K562 (cell line): ENCODE measurements around the gene EVX1. TPM values are rescaled to one million over a fixed set of nuclear protein-coding genes. Genes with fewer than 3 reads are reported as not detected.

Source experiments
- ATAC-seq: fragments of 200-7000 bp; cut with Tn5 transposase; 3 replicates; pipeline ENCODE4 v1.9.1; 2020; ENCODE audit warnings: moderate library complexity
- BruUV-seq: library from RNA; stranded (reverse); fragments of 400-500 nt; replicated peaks from 2 replicates; lab custom pipeline; 2021; lab: Mats Ljungman, UMichigan
- CTCF ChIA-PET: fragments of 300-600 bp; formaldehyde crosslinking; extraction: SDS; loops from one replicate; lab custom pipeline; 2021; ENCODE audit warnings: low intra/inter-chr PET ratio; lab: Yijun Ruan, JAX
- POLR2A ChIA-PET: fragments of 300-600, 350-650 bp; sonication (Branson Sonifier 250); formaldehyde crosslinking; extraction: SDS; loops from one replicate; lab custom pipeline; 2021; ENCODE audit warnings: antibody characterized with exemption, inconsistent platforms; lab: Yijun Ruan, JAX
- DNase-seq, 4 experiments: peaks; one replicate each; pipeline versions ENCODE4 v3.0.0 to v3.0.0-alpha.2; 2011 to 2018; ENCODE audit warnings: low spot score in 3 of 4, mixed read lengths in 3 of 4; ENCODE audit errors: extremely low read depth in 1 of 4
- FAIRE-seq: peaks from 2 replicates; lab custom pipeline; 2011; peaks lifted over from hg19 to GRCh38; lab: Jason Lieb, UNC
- H2AFZ ChIP-seq: 2 replicates; pipeline ENCODE4 v1.6.0; 2011; ENCODE audit warnings: low read depth, low read length, control low read depth, inconsistent platforms
- H3K27ac ChIP-seq: fragments of 200-600 bp; 3 replicates; pipeline ENCODE4 v1.8.0; 2011; ENCODE audit warnings: low read depth, mild to moderate bottlenecking, control low read depth, inconsistent platforms, low read length, moderate library complexity, mixed read lengths; ENCODE audit errors: extremely low read depth
- H3K27me3 ChIP-seq, 2 experiments: fragments of 300-600 bp in 1 of 2; 2 replicates in 1 of 2; 3 replicates in 1 of 2; pipeline versions ENCODE4 v1.6.0 to v1.8.0; 2011; ENCODE audit warnings: inconsistent platforms in 2 of 2, low read length in 2 of 2, mild to moderate bottlenecking in 1 of 2, mixed read lengths in 1 of 2, moderate library complexity in 1 of 2; ENCODE audit not compliant: control insufficient read depth in 2 of 2, insufficient read depth in 2 of 2
- H3K36me3 ChIP-seq: fragments of 300-600 bp; 3 replicates; pipeline ENCODE4 v1.8.0; 2011; ENCODE audit warnings: mild to moderate bottlenecking, low read length, inconsistent platforms; ENCODE audit not compliant: control insufficient read depth, insufficient read depth
- H3K4me1 ChIP-seq, 2 experiments: fragments of 200-600 bp in 1 of 2; replicated peaks in 1 of 2; 2 replicates in 1 of 2; 3 replicates in 1 of 2; pipeline versions ENCODE4 v1.5.1 to v1.8.0; 2011; ENCODE audit warnings: inconsistent platforms in 2 of 2, low read length in 2 of 2, mild to moderate bottlenecking in 1 of 2, mixed read lengths in 1 of 2, moderate library complexity in 1 of 2; ENCODE audit not compliant: control insufficient read depth in 2 of 2, insufficient read depth in 2 of 2
- H3K4me2 ChIP-seq: 2 replicates; pipeline ENCODE4 v1.6.1; 2011; ENCODE audit warnings: low read length, control low read depth, inconsistent platforms, mixed read lengths; ENCODE audit not compliant: insufficient read depth
- H3K4me3 ChIP-seq: fragments of 200-600 bp; sonication (generic), shearing (Covaris generic); 2 replicates; pipeline ENCODE4 v1.5.1; 2016; ENCODE audit warnings: control low read depth, inconsistent platforms
- H3K79me2 ChIP-seq: fragments of 200-600 bp; 3 replicates; pipeline ENCODE4 v1.8.0; 2011; ENCODE audit warnings: low read length, inconsistent platforms; ENCODE audit not compliant: control insufficient read depth, insufficient read depth
- H3K9ac ChIP-seq, 2 experiments: 2 replicates each; pipeline versions ENCODE4 v1.6.0 to v1.6.1; 2011; ENCODE audit warnings: low read depth in 2 of 2, low read length in 2 of 2, control low read depth in 1 of 2, inconsistent platforms in 1 of 2, mild to moderate bottlenecking in 1 of 2, mixed read lengths in 1 of 2; ENCODE audit not compliant: insufficient read depth in 1 of 2
- H3K9me1 ChIP-seq: one replicate; pipeline ENCODE4 v1.6.0; 2011; ENCODE audit warnings: inconsistent platforms, mild to moderate bottlenecking, low read length, moderate library complexity; ENCODE audit not compliant: control insufficient read depth, insufficient read depth
- H3K9me3 ChIP-seq: replicated peaks from 2 replicates; pipeline ENCODE4 v1.5.1; 2011; ENCODE audit warnings: low read depth, low read length, inconsistent platforms; ENCODE audit not compliant: control insufficient read depth, insufficient read depth
- H4K20me1 ChIP-seq: replicated peaks from 2 replicates; pipeline ENCODE4 v1.6.1; 2011; ENCODE audit warnings: low read length, inconsistent platforms, mixed read lengths; ENCODE audit not compliant: control insufficient read depth, insufficient read depth
- EZH2 ChIP-seq: IDR thresholded peaks from 2 replicates; pipeline ENCODE4 v1.6.1; 2012; ENCODE audit warnings: low read depth, mild to moderate bottlenecking, inconsistent platforms, low read length, borderline replicate concordance
- PML ChIP-seq: IDR thresholded peaks from 2 replicates; pipeline ENCODE4 v1.6.1; 2012; ENCODE audit warnings: low read length, inconsistent platforms
- WGBS: fragments of 100-300 bp; shearing (Covaris generic); methylation state at CpG from one replicate; pipeline ENCODE4 v1.1.6; 2016; ENCODE audit warnings: low coverage, mixed read lengths; ENCODE audit not compliant: insufficient coverage; ENCODE audit errors: missing lambda C conversion rate; 5-methylcytosine and 5-hydroxymethylcytosine counted together
- in situ Hi-C: fragments of 300-500 bp; cut with MboI; formaldehyde crosslinking; loops from 4 replicates; pipeline ENCODE4 v1.15.0; 2018; ENCODE audit warnings: inconsistent platforms, mixed read lengths
- intact Hi-C: fragments of 100-400 bp; cut with micrococcal nuclease; formaldehyde crosslinking; loops from 2 replicates; pipeline ENCODE4 v1.14.2; 2022
- polyA plus RNA-seq, 8 experiments: library from polyadenylated mRNA; depleted of rRNA in 4 of 8; stranded (reverse) in 5 of 8; unstranded in 3 of 8; fragments of >200 nt; fragmentation: Nextera tagmentation in 2 of 8; fragmentation: Illumina TruSeq in 1 of 8; extraction: Ambion mirVana in 2 of 8; extraction: Trizol in 1 of 8; gene quantifications; 2 replicates each; pipeline versions ENCODE4 v1.2.1 to v1.2.3, GENCODE V29; 2011 to 2014; ENCODE audit warnings: inconsistent platforms in 1 of 8, missing spikeins in 1 of 8
- total RNA-seq, 7 experiments: library from RNA; depleted of rRNA in 6 of 7; stranded (reverse); fragments of >200 nt in 6 of 7; fragmentation: Illumina TruSeq in 2 of 7; extraction: Trizol in 2 of 7; gene quantifications; 2 replicates each; pipeline versions ENCODE4 v1.2.1 to v1.2.3, GENCODE V29; 2011 to 2021; ENCODE audit warnings: low replicate concordance in 1 of 7

EVX1 gene
- total and polyA plus RNA-seq, 9 of the 15 experiments (the other 6 are each of a cell fraction or from before 2014, with no cell fraction given): not detected

DNA sequence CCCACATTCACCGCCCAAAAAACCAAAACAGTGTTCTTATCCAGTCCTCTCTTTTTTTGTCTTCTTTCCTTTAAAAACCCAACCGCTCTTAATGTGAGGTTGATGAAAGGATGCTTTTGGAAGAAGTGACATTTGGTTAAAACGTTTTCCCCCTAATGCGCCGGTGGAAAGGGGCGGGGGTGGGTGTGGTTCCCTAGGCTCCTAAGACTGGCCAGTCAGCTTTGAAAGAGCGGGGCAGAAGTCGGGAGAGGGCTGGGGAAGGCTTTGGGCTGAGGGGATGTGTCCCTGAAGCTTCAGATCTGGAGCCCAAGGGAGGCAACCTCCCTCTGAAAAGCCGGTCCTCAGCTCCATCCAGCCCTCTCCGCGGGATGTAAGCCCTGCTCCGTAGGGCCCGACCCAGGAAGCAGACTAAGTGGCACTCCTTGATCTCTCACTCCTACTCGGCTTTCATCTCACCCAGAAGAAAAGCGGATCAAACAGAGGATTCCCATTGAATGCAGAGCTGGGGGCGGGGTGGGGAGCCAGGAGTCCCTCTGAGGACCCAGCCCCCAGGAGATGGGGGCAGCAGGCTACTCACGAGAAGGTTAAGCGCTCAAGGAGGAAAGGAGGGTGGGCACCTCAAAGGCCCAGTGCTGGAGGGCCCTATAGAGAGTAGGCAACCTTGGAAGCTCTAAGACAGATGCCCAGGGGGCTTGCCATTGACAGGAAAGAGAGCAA, 2.4 kb upstream of the EVX1 start:
- no peaks in the 10 kb centered on the region for H3K79me2 ChIP-seq
- H3K4me2 ChIP-seq: no peak overlapping the region
- BruUV-seq: no TSS peak
- H3K9ac ChIP-seq: no peak overlapping the region
- no peaks in the 10 kb centered on the region for H3K9me3 ChIP-seq
- CTCF ChIA-PET: no interaction called here
- H4K20me1 ChIP-seq: peaks cover 18% of the 10 kb centered on the region; the same call in 1 of the 2 replicates
- H3K4me3 ChIP-seq: no peak overlapping the region
- ATAC-seq (no peak), DNase-seq (no peak), FAIRE-seq (no peak)
- H2AFZ ChIP-seq: no peak overlapping the region
- H3K4me1 ChIP-seq: peaks cover 0 to 23% of the 10 kb centered on the region in 2 experiments; a peak in 2 of 5 replicates
- intact Hi-C loops: no loop called here
- H3K9me1 ChIP-seq: peaks cover 2% of the 10 kb centered on the region
- no peaks in the 10 kb centered on the region for H3K36me3 ChIP-seq
- WGBS: 2% methylated on average over 18 of the region's 18 CpGs
- no peak overlapping the region for H3K27ac ChIP-seq
- in situ Hi-C loops: no loop called here
- POLR2A ChIA-PET: interaction anchor here (0.6 kb wide), 1 partner anchor 816 kb away, joined by 3 read pairs; no protein-coding TSS in a partner anchor
- TF ChIP-seq PML: no peak
- peak; percentile 63; the same call in 1 of the 2 replicates for TF ChIP-seq EZH2
- H3K27me3 ChIP-seq: peaks cover 68 to 92% of the 10 kb centered on the region in 2 experiments
